ENCODE measurements around the gene VWC2L.

The VWC2L gene

GRCh38 chr2:214579035-214579434, 168.2 kb downstream of the VWC2L start:
- Histone ChIP-seq H2BK120ac (ENCODE audit: low read depth, low read length) (no peak overlapping the region), H3K4me3 (ENCODE audit: insufficient read depth in 1 of 2, low read depth in 1 of 2, low read length in 2 of 2) (no peak overlapping the region), H3K4me1 (ENCODE audit: control insufficient read depth, insufficient read depth, low read depth, low read length) (no peaks in the 10 kb centered on the region), H2BK15ac (ENCODE audit: low read depth, poor library complexity, severe bottlenecking) (no peak overlapping the region), H3K23ac (ENCODE audit: low read length in 2 of 2) (no peak overlapping the region), H3K27me3 (ENCODE audit: control insufficient read depth in 1 of 2, insufficient read depth in 1 of 2, low read length in 2 of 2) (no peaks in the 10 kb centered on the region), H3K9ac (ENCODE audit: low read length) (no peak overlapping the region), H3K4me2 (ENCODE audit: low read length, poor library complexity, severe bottlenecking) (no peak overlapping the region), H3K18ac (ENCODE audit: low read depth in 1 of 2, low read length in 2 of 2) (no peak overlapping the region), H2BK12ac (ENCODE audit: low read length in 2 of 2) (no peak overlapping the region), H3K27ac (ENCODE audit: low read length, poor library complexity, severe bottlenecking) (no peak overlapping the region), H3K4ac (ENCODE audit: low read depth in 1 of 2, low read length in 2 of 2) (no peak overlapping the region), H3K36me3 (ENCODE audit: control insufficient read depth in 1 of 2, insufficient read depth in 2 of 2, low read depth in 1 of 2, low read length in 2 of 2) (no peaks in the 10 kb centered on the region), H2BK5ac (ENCODE audit: low read depth, low read length, poor library complexity, severe bottlenecking) (no peak overlapping the region), H4K8ac (ENCODE audit: low read length) (no peak overlapping the region), H3K79me1 (replicated peaks; ENCODE audit: low read length, poor library complexity, severe bottlenecking) (no peaks in the 10 kb centered on the region), H4K91ac (ENCODE audit: low read length) (no peak overlapping the region), H2AFZ (ENCODE audit: low read depth, low read length) (no peak overlapping the region), H2AK5ac (ENCODE audit: low read length, severe bottlenecking) (no peak overlapping the region), H3K14ac (ENCODE audit: low read length in 2 of 2) (no peak overlapping the region), H3K9me3 (ENCODE audit: control insufficient read depth, low read length) (no peaks in the 10 kb centered on the region)
- WGBS, result 96% methylated on average over 2 of the region's 6 CpGs
- DNase-seq, result no peak

GRCh38 chr2:214587442-214587841, 176.6 kb downstream of the VWC2L start:
- H2BK120ac ChIP-seq (ENCODE audit: low read depth, low read length), result no peak overlapping the region
- H3K4me3 ChIP-seq (ENCODE audit: insufficient read depth in 1 of 2, low read depth in 1 of 2, low read length in 2 of 2), result no peak overlapping the region
- H3K4me2 ChIP-seq (ENCODE audit: low read length, poor library complexity, severe bottlenecking), result no peak overlapping the region
- no peak overlapping the region for H2BK5ac ChIP-seq (ENCODE audit: low read depth, low read length, poor library complexity, severe bottlenecking)
- H3K4me1 ChIP-seq (ENCODE audit: control insufficient read depth, insufficient read depth, low read depth, low read length), result no peaks in the 10 kb centered on the region
- H4K91ac ChIP-seq (ENCODE audit: low read length), result no peak overlapping the region
- no peak overlapping the region for H2AFZ ChIP-seq (ENCODE audit: low read depth, low read length)
- no peak overlapping the region for H3K9ac ChIP-seq (ENCODE audit: low read length)
- DNase-seq, result no peak
- no peak overlapping the region for H2BK12ac ChIP-seq (ENCODE audit: low read length in 2 of 2)
- no peak overlapping the region for H3K27ac ChIP-seq (ENCODE audit: low read length, poor library complexity, severe bottlenecking)
- H3K36me3 ChIP-seq (ENCODE audit: control insufficient read depth in 1 of 2, insufficient read depth in 2 of 2, low read depth in 1 of 2, low read length in 2 of 2), result no peaks in the 10 kb centered on the region
- no peak overlapping the region for H3K14ac ChIP-seq (ENCODE audit: low read length in 2 of 2)
- H3K4ac ChIP-seq (ENCODE audit: low read depth in 1 of 2, low read length in 2 of 2), result no peak overlapping the region
- H3K23ac ChIP-seq (ENCODE audit: low read length in 2 of 2), result no peak overlapping the region
- no peak overlapping the region for H2BK15ac ChIP-seq (ENCODE audit: low read depth, poor library complexity, severe bottlenecking)
- H3K79me1 ChIP-seq (replicated peaks; ENCODE audit: low read length, poor library complexity, severe bottlenecking), result no peaks in the 10 kb centered on the region
- no peaks in the 10 kb centered on the region for H3K27me3 ChIP-seq (ENCODE audit: control insufficient read depth in 1 of 2, insufficient read depth in 1 of 2, low read length in 2 of 2)
- 50% methylated on average over 2 of the region's 3 CpGs for WGBS
- H4K8ac ChIP-seq (ENCODE audit: low read length), result no peak overlapping the region
- no peaks in the 10 kb centered on the region for H3K9me3 ChIP-seq (ENCODE audit: control insufficient read depth, low read length)
- H2AK5ac ChIP-seq (ENCODE audit: low read length, severe bottlenecking), result no peak overlapping the region
- no peak overlapping the region for H3K18ac ChIP-seq (ENCODE audit: low read depth in 1 of 2, low read length in 2 of 2)

GRCh38 chr2:214591366-214591765, 180.5 kb downstream of the VWC2L start:
- DNase-seq, result peak; percentile 17
- Histone ChIP-seq H3K4ac (ENCODE audit: low read depth in 1 of 2, low read length in 2 of 2) (no peak overlapping the region), H2AK5ac (ENCODE audit: low read length, severe bottlenecking) (no peak overlapping the region), H3K9ac (ENCODE audit: low read length) (no peak overlapping the region), H3K4me1 (ENCODE audit: control insufficient read depth, insufficient read depth, low read depth, low read length) (peaks cover 1% of the 10 kb centered on the region), H2BK12ac (ENCODE audit: low read length in 2 of 2) (no peak overlapping the region), H3K4me3 (ENCODE audit: insufficient read depth in 1 of 2, low read depth in 1 of 2, low read length in 2 of 2) (no peak overlapping the region), H3K79me1 (replicated peaks; ENCODE audit: low read length, poor library complexity, severe bottlenecking) (no peaks in the 10 kb centered on the region), H3K23ac (ENCODE audit: low read length in 2 of 2) (no peak overlapping the region), H3K4me2 (ENCODE audit: low read length, poor library complexity, severe bottlenecking) (no peak overlapping the region), H2BK5ac (ENCODE audit: low read depth, low read length, poor library complexity, severe bottlenecking) (no peak overlapping the region), H3K9me3 (ENCODE audit: control insufficient read depth, low read length) (no peaks in the 10 kb centered on the region), H2AFZ (ENCODE audit: low read depth, low read length) (no peak overlapping the region), H3K36me3 (ENCODE audit: control insufficient read depth in 1 of 2, insufficient read depth in 2 of 2, low read depth in 1 of 2, low read length in 2 of 2) (no peaks in the 10 kb centered on the region), H2BK15ac (ENCODE audit: low read depth, poor library complexity, severe bottlenecking) (no peak overlapping the region), H2BK120ac (ENCODE audit: low read depth, low read length) (no peak overlapping the region), H4K8ac (ENCODE audit: low read length) (no peak overlapping the region), H4K91ac (ENCODE audit: low read length) (no peak overlapping the region), H3K14ac (ENCODE audit: low read length in 2 of 2) (no peak overlapping the region), H3K27me3 (ENCODE audit: control insufficient read depth in 1 of 2, insufficient read depth in 1 of 2, low read length in 2 of 2) (no peaks in the 10 kb centered on the region), H3K27ac (ENCODE audit: low read length, poor library complexity, severe bottlenecking) (no peak overlapping the region), H3K18ac (ENCODE audit: low read depth in 1 of 2, low read length in 2 of 2) (no peak overlapping the region)
- WGBS, result no CpG with 5 or more reads among the region's 1 CpG

- no peak overlapping the region for H3K4me3 ChIP-seq (ENCODE audit: insufficient read depth in 1 of 2, low read depth in 1 of 2, low read length in 2 of 2)
Measured at GRCh38 chr2:214592011-214592410, 181.2 kb downstream of the VWC2L start.

More at GRCh38 chr2:214592011-214592410, 181.2 kb downstream of the VWC2L start:
- Histone ChIP-seq H2AFZ (ENCODE audit: low read depth, low read length) (no peak overlapping the region), H3K4me2 (ENCODE audit: low read length, poor library complexity, severe bottlenecking) (no peak overlapping the region), H3K14ac (ENCODE audit: low read length in 2 of 2) (no peak overlapping the region), H4K91ac (ENCODE audit: low read length) (no peak overlapping the region), H3K79me1 (replicated peaks; ENCODE audit: low read length, poor library complexity, severe bottlenecking) (no peaks in the 10 kb centered on the region), H3K23ac (ENCODE audit: low read length in 2 of 2) (no peak overlapping the region), H3K18ac (ENCODE audit: low read depth in 1 of 2, low read length in 2 of 2) (no peak overlapping the region), H2BK5ac (ENCODE audit: low read depth, low read length, poor library complexity, severe bottlenecking) (no peak overlapping the region), H3K4ac (ENCODE audit: low read depth in 1 of 2, low read length in 2 of 2) (no peak overlapping the region), H2BK15ac (ENCODE audit: low read depth, poor library complexity, severe bottlenecking) (no peak overlapping the region), H3K9me3 (ENCODE audit: control insufficient read depth, low read length) (no peaks in the 10 kb centered on the region), H3K27me3 (ENCODE audit: control insufficient read depth in 1 of 2, insufficient read depth in 1 of 2, low read length in 2 of 2) (no peaks in the 10 kb centered on the region), H2AK5ac (ENCODE audit: low read length, severe bottlenecking) (no peak overlapping the region), H3K27ac (ENCODE audit: low read length, poor library complexity, severe bottlenecking) (no peak overlapping the region), H3K9ac (ENCODE audit: low read length) (no peak overlapping the region), H2BK120ac (ENCODE audit: low read depth, low read length) (no peak overlapping the region), H4K8ac (ENCODE audit: low read length) (no peak overlapping the region), H2BK12ac (ENCODE audit: low read length in 2 of 2) (no peak overlapping the region), H3K4me1 (ENCODE audit: control insufficient read depth, insufficient read depth, low read depth, low read length) (peaks cover 1% of the 10 kb centered on the region), H3K36me3 (ENCODE audit: control insufficient read depth in 1 of 2, insufficient read depth in 2 of 2, low read depth in 1 of 2, low read length in 2 of 2) (no peaks in the 10 kb centered on the region)
- WGBS, result 89% methylated on average over 3 of the region's 4 CpGs
- no peak for DNase-seq

All from mesenchymal stem cell (in vitro differentiated cells and primary cell).